Transverse colon (tissue), 4 donors: ENCODE results near the gene ABCA4. TPM values are rescaled to one million over a fixed set of nuclear protein-coding genes. Genes with fewer than 3 reads are reported as not detected.

Experiments
- DNase-seq: peaks from one replicate; pipeline ENCODE4 v3.0.0-alpha.2; 2019
- H3K27ac ChIP-seq, 4 donors: fragments of 200-600 bp; sonication (generic); 2 replicates each; pipeline ENCODE4 v1.5.1; 2016 to 2018; ENCODE audit warnings: inconsistent platforms in 4 of 4
- H3K27me3 ChIP-seq: fragments of 200-600 bp; sonication (generic); 2 replicates; pipeline ENCODE4 v1.5.1; 2017; ENCODE audit warnings: inconsistent platforms
- H3K36me3 ChIP-seq, 4 donors: fragments of 200-600 bp; sonication (generic); 2 replicates each; pipeline ENCODE4 v1.5.1; 2017 to 2019; ENCODE audit warnings: inconsistent platforms in 4 of 4
- H3K4me1 ChIP-seq, 4 donors: fragments of 200-600 bp; sonication (generic); 2 replicates each; pipeline ENCODE4 v1.5.1; 2017 to 2020; ENCODE audit warnings: inconsistent platforms in 4 of 4
- H3K4me3 ChIP-seq, 4 donors: fragments of 200-600 bp; sonication (generic); 1 replicate in 1 of 4; 2 replicates in 3 of 4; pipeline versions ENCODE4 v1.5.1 to v1.6.1; 2017 to 2019; ENCODE audit warnings: inconsistent platforms in 4 of 4
- H3K9me3 ChIP-seq, 2 donors: fragments of 200-600 bp; sonication (generic); 2 replicates each; pipeline ENCODE4 v1.5.1; 2017 to 2019; ENCODE audit warnings: inconsistent platforms in 2 of 2
- CTCF ChIP-seq, 5 experiments: fragments of 200-600 bp in 3 of 5; fragments of 450-650 bp in 2 of 5; sonication (generic) in 3 of 5; IDR thresholded peaks; 1 replicate in 2 of 5; 2 replicates in 3 of 5; pipeline ENCODE4 v1.5.1; 2016 to 2017; ENCODE audit warnings: antibody characterized with exemption in 5 of 5, inconsistent platforms in 3 of 5, mild to moderate bottlenecking in 2 of 5, moderate library complexity in 1 of 5
- EP300 ChIP-seq: sonication (generic); formaldehyde crosslinking; IDR thresholded peaks from one replicate; pipeline ENCODE4 v1.6.1; 2017; ENCODE audit warnings: antibody characterized with exemption, low read depth
- POLR2A ChIP-seq: fragments of 450-650 bp; IDR thresholded peaks from one replicate; pipeline ENCODE4 v1.6.1; 2016; ENCODE audit warnings: antibody characterized with exemption, mild to moderate bottlenecking, moderate library complexity
- POLR2AphosphoS5 ChIP-seq, 3 donors: sonication (generic); formaldehyde crosslinking; IDR thresholded peaks; one replicate each; pipeline ENCODE4 v1.6.1; 2016; ENCODE audit warnings: antibody characterized with exemption in 3 of 3
- WGBS, 2 donors: methylation state at CpG; one replicate each; pipeline ENCODE4 v1.1.5; 2018; ENCODE audit warnings: low coverage in 1 of 2; 5-methylcytosine and 5-hydroxymethylcytosine counted together
- in situ Hi-C, 4 donors: fragments of 200-750 bp; cut with MboI; loops; one replicate each; pipeline versions ENCODE4 v1.15.0 to v1.15.1; 2017; ENCODE audit warnings: low sequenced_read_pairs in 3 of 4, low pct_ligation_motif_present in 1 of 4, low pct_unique_long_range_greater_than_20kb in 1 of 4
- intact Hi-C: fragments of 100-400 bp; cut with DNase I; formaldehyde crosslinking; loops from one replicate; pipeline ENCODE4 v1.15.1; 2023; ENCODE audit warnings: low total_unique reads
- total RNA-seq, 4 donors: library from RNA; depleted of rRNA; stranded (reverse); fragments of >200 nt; gene quantifications; one replicate each; pipeline ENCODE4 v1.1.0, GENCODE V29; 2016

The ABCA4 gene
- total RNA-seq, 4 donors from 2014 or later: 0.16 to 0.55 TPM; not detected in 2

- WGBS, 2 donors: 81 to 86% methylated on average over 2 of the region's 2 CpGs
- H3K9me3 ChIP-seq: no peaks in the 10 kb centered on the region
- DNase-seq: no peak
- no peak for TF ChIP-seq POLR2A
- no peak for TF ChIP-seq EP300
- no peak for TF ChIP-seq POLR2AphosphoS5 (IDR thresholded peaks at IDR 0.05)
- no peak for TF ChIP-seq CTCF (IDR thresholded peaks at IDR 0.05)
- H3K36me3 ChIP-seq: no peaks in the 10 kb centered on the region
- intact Hi-C loops (no loop called here), in situ Hi-C loops (no loop called here)
- no peaks in the 10 kb centered on the region for H3K4me1 ChIP-seq
- no peak overlapping the region for H3K27ac ChIP-seq
- no peak overlapping the region for H3K4me3 ChIP-seq
- no peaks in the 10 kb centered on the region for H3K27me3 ChIP-seq
Measured at GRCh38 chr1:93969371-93969770, 151.6 kb downstream of the ABCA4 start.

- TF ChIP-seq POLR2A (no peak), POLR2AphosphoS5 (IDR thresholded peaks at IDR 0.05) (no peak), EP300 (no peak), CTCF (IDR thresholded peaks at IDR 0.05) (no peak)
- DNase-seq: no peak
- Histone ChIP-seq H3K9me3 (no peaks in the 10 kb centered on the region), H3K4me3 (no peak overlapping the region), H3K27ac (no peak overlapping the region), H3K4me1 (no peaks in the 10 kb centered on the region), H3K36me3 (no peaks in the 10 kb centered on the region), H3K27me3 (no peaks in the 10 kb centered on the region)
- intact Hi-C loops (no loop called here), in situ Hi-C loops (no loop called here)
- WGBS, 2 donors: 87% methylated on average over 3 of the region's 3 CpGs; no CpG with 5 or more reads in 1 of the 2 donors
Measured at GRCh38 chr1:93967306-93967705, 153.6 kb downstream of the ABCA4 start.

GRCh38 chr1:93965888-93966287, 155.1 kb downstream of the ABCA4 start:
- no peak for TF ChIP-seq EP300
- TF ChIP-seq POLR2A: no peak
- TF ChIP-seq CTCF (IDR thresholded peaks at IDR 0.05): no peak
- no peak for TF ChIP-seq POLR2AphosphoS5 (IDR thresholded peaks at IDR 0.05)
- H3K4me1 ChIP-seq: peaks cover 0 to 5% (median 0%) of the 10 kb centered on the region in 4 donors
- no peaks in the 10 kb centered on the region for H3K9me3 ChIP-seq
- no peak overlapping the region for H3K27ac ChIP-seq
- no peak overlapping the region for H3K4me3 ChIP-seq
- H3K36me3 ChIP-seq: no peaks in the 10 kb centered on the region
- no peak for DNase-seq
- 74 to 83% methylated on average over 1 to 2 of the region's 2 CpGs for WGBS, 2 donors
- no peaks in the 10 kb centered on the region for H3K27me3 ChIP-seq
- intact Hi-C loops (no loop called here), in situ Hi-C loops (no loop called here)

- H3K4me1 ChIP-seq: peaks cover 0 to 9% (median 2%) of the 10 kb centered on the region in 4 donors
- no peaks in the 10 kb centered on the region for H3K9me3 ChIP-seq
- H3K36me3 ChIP-seq: no peaks in the 10 kb centered on the region
- no peak for TF ChIP-seq POLR2AphosphoS5 (IDR thresholded peaks at IDR 0.05)
- TF ChIP-seq POLR2A: no peak
- TF ChIP-seq EP300: no peak
- WGBS, 2 donors: 88% methylated on average over 2 of the region's 2 CpGs; no CpG with 5 or more reads in 1 of the 2 donors
- H3K27me3 ChIP-seq: no peaks in the 10 kb centered on the region
- no peak overlapping the region for H3K4me3 ChIP-seq
- in situ Hi-C loops (no loop called here), intact Hi-C loops (no loop called here)
- DNase-seq: no peak
- no peak overlapping the region for H3K27ac ChIP-seq
Measured at GRCh38 chr1:93965256-93965655, 155.7 kb downstream of the ABCA4 start.

GRCh38 chr1:93964777-93965200, 156.2 kb downstream of the ABCA4 start:
- no peak overlapping the region for H3K4me3 ChIP-seq
- intact Hi-C loops: no loop called here
- H3K27ac ChIP-seq: no peak overlapping the region
- no peak for DNase-seq
- TF ChIP-seq POLR2AphosphoS5 (IDR thresholded peaks at IDR 0.05) (no peak), CTCF (IDR thresholded peaks at IDR 0.05) (no peak), POLR2A (no peak)
- H3K9me3 ChIP-seq: no peaks in the 10 kb centered on the region
- in situ Hi-C loops: no loop called here
- peaks cover 0 to 9% (median 3%) of the 10 kb centered on the region in 4 donors for H3K4me1 ChIP-seq
- H3K36me3 ChIP-seq: no peaks in the 10 kb centered on the region
- no peaks in the 10 kb centered on the region for H3K27me3 ChIP-seq
- WGBS, 2 donors: 87% methylated on average over 4 of the region's 4 CpGs; no CpG with 5 or more reads in 1 of the 2 donors
